Hepatocyte (in vitro differentiated cells): ENCODE results near the gene POC1B. TPM values are rescaled to one million over a fixed set of nuclear protein-coding genes. Genes with fewer than 3 reads are reported as not detected.
A peak's percentile ranks its signal among the peaks of the same experiment; 100 is the strongest.

Source experiments
- DNase-seq: peaks from one replicate; pipeline ENCODE4 v3.0.0-alpha.2; 2016; ENCODE audit warnings: low spot score
- H2AFZ ChIP-seq: fragments of 200-600 bp; sonication (generic); 2 replicates; pipeline ENCODE4 v1.6.0; 2016; ENCODE audit warnings: antibody characterized with exemption, mild to moderate bottlenecking
- H3K27ac ChIP-seq: fragments of 200-600 bp; sonication (generic); 2 replicates; pipeline ENCODE4 v1.5.1; 2016; ENCODE audit warnings: mild to moderate bottlenecking
- H3K27me3 ChIP-seq: fragments of 200-600 bp; sonication (generic); 2 replicates; pipeline ENCODE4 v1.6.1; 2016
- H3K36me3 ChIP-seq: fragments of 200-600 bp; sonication (generic); replicated peaks from 2 replicates; pipeline ENCODE4 v1.5.1; 2016; ENCODE audit warnings: low read depth; ENCODE audit not compliant: insufficient read depth
- H3K4me1 ChIP-seq: fragments of 200-600 bp; sonication (generic); 2 replicates; pipeline ENCODE4 v1.5.1; 2016; ENCODE audit warnings: mild to moderate bottlenecking, moderate library complexity; ENCODE audit not compliant: insufficient read depth
- H3K4me2 ChIP-seq: fragments of 200-600 bp; sonication (generic); 2 replicates; pipeline ENCODE4 v1.6.0; 2016
- H3K4me3 ChIP-seq: fragments of 200-600 bp; sonication (generic); 2 replicates; pipeline ENCODE4 v1.5.1; 2016; ENCODE audit warnings: mild to moderate bottlenecking
- H3K79me2 ChIP-seq: fragments of 200-600 bp; sonication (generic); 2 replicates; pipeline ENCODE4 v1.6.0; 2017; ENCODE audit warnings: mild to moderate bottlenecking
- H3K9me2 ChIP-seq: fragments of 200-600 bp; sonication (generic); replicated peaks from 2 replicates; pipeline ENCODE4 v1.6.0; 2017; ENCODE audit warnings: mild to moderate bottlenecking; ENCODE audit not compliant: insufficient read depth
- H3K9me3 ChIP-seq: fragments of 200-600 bp; sonication (generic); 2 replicates; pipeline ENCODE4 v1.5.1; 2016; ENCODE audit warnings: low read depth, mild to moderate bottlenecking
- H4K20me1 ChIP-seq: fragments of 200-600 bp; sonication (generic); 2 replicates; pipeline ENCODE4 v1.6.0; 2016; ENCODE audit warnings: mild to moderate bottlenecking; ENCODE audit not compliant: insufficient read depth, poor library complexity, severe bottlenecking
- CTCF ChIP-seq: fragments of 200-600 bp; sonication (generic); IDR thresholded peaks from 2 replicates; pipeline ENCODE4 v1.5.1; 2016; ENCODE audit warnings: antibody characterized with exemption, mild to moderate bottlenecking; ENCODE audit not compliant: poor library complexity
- EZH2 ChIP-seq: fragments of 200-600 bp; sonication (generic); IDR thresholded peaks from 2 replicates; pipeline ENCODE4 v1.6.1; 2016; ENCODE audit warnings: antibody characterized with exemption, mild to moderate bottlenecking, borderline replicate concordance
- EZH2phosphoT487 ChIP-seq: fragments of 200-600 bp; sonication (generic); IDR thresholded peaks from one replicate; pipeline ENCODE4 v1.6.1; 2018; ENCODE audit warnings: antibody characterized with exemption, mild to moderate bottlenecking, low read depth, moderate library complexity; ENCODE audit not compliant: unreplicated experiment, severe bottlenecking
- WGBS: methylation state at CpG from one replicate; pipeline ENCODE4 v1.1.6; 2016; ENCODE audit warnings: low lambda C conversion rate; ENCODE audit errors: missing lambda C conversion rate; 5-methylcytosine and 5-hydroxymethylcytosine counted together
- polyA plus RNA-seq: library from polyadenylated mRNA; unstranded; fragments of >200 nt; fragmentation: Nextera tagmentation; extraction: Ambion mirVana; gene quantifications from 2 replicates; pipeline ENCODE4 v1.2.1, GENCODE V29; 2016
- total RNA-seq: library from RNA; depleted of rRNA; stranded (reverse); fragments of >200 nt; gene quantifications from 2 replicates; pipeline ENCODE4 v1.2.3, GENCODE V29; 2014

The POC1B gene
- total and polyA plus RNA-seq, 2 experiments from 2014 or later = 11.6 to 18.9 TPM

GRCh38 chr12:89542912-89543592, 17.2 kb upstream of the POC1B start:
- Histone ChIP-seq H2AFZ (no peak overlapping the region), H3K79me2 (no peaks in the 10 kb centered on the region), H4K20me1 (no peaks in the 10 kb centered on the region), H3K27ac (no peak overlapping the region), H3K9me2 (no peaks in the 10 kb centered on the region), H3K36me3 (no peaks in the 10 kb centered on the region), H3K27me3 (no peaks in the 10 kb centered on the region), H3K4me3 (no peak overlapping the region), H3K9me3 (no peaks in the 10 kb centered on the region), H3K4me1 (peaks cover 1% of the 10 kb centered on the region), H3K4me2 (no peak overlapping the region)
- TF ChIP-seq CTCF (peak; percentile 80), EZH2phosphoT487 (no peak)
- 14% methylated on average over 6 of the region's 6 CpGs for WGBS
- DNase-seq = peak; percentile 95

- WGBS = 86% methylated on average over 2 of the region's 2 CpGs
- Histone ChIP-seq H3K9me2 (no peaks in the 10 kb centered on the region), H3K4me3 (no peak overlapping the region), H2AFZ (no peak overlapping the region), H3K4me1 (peaks cover 6% of the 10 kb centered on the region), H3K9me3 (no peaks in the 10 kb centered on the region), H3K79me2 (no peaks in the 10 kb centered on the region), H3K27ac (no peak overlapping the region), H3K36me3 (no peaks in the 10 kb centered on the region), H3K4me2 (no peak overlapping the region), H4K20me1 (no peaks in the 10 kb centered on the region), H3K27me3 (no peaks in the 10 kb centered on the region)
- no peak for DNase-seq
- TF ChIP-seq EZH2 (no peak), CTCF (no peak), EZH2phosphoT487 (no peak)
These were observed 16.4 kb upstream of the POC1B start for GRCh38 chr12:89542236-89542635.

- Histone ChIP-seq H3K4me3 (no peak overlapping the region), H3K36me3 (no peaks in the 10 kb centered on the region), H3K4me2 (no peak overlapping the region), H3K9me2 (no peaks in the 10 kb centered on the region), H4K20me1 (no peaks in the 10 kb centered on the region), H3K27me3 (no peaks in the 10 kb centered on the region), H3K27ac (no peak overlapping the region), H3K4me1 (peaks cover 6% of the 10 kb centered on the region), H2AFZ (no peak overlapping the region), H3K9me3 (no peaks in the 10 kb centered on the region), H3K79me2 (no peaks in the 10 kb centered on the region)
- TF ChIP-seq EZH2phosphoT487 (no peak), EZH2 (no peak), CTCF (no peak)
- no peak for DNase-seq
- 47% methylated on average over 3 of the region's 3 CpGs for WGBS
These were observed 14.7 kb upstream of the POC1B start for GRCh38 chr12:89540586-89540985.
